Lower leg skin (tissue), 3 donors: ENCODE measurements around the gene EFNA4.

Experiments
- CTCF ChIP-seq, 3 donors: fragments of 450-650 bp; IDR thresholded peaks; one replicate each; pipeline ENCODE4 v1.5.1; 2016; ENCODE audit warnings: antibody characterized with exemption in 3 of 3, mild to moderate bottlenecking in 3 of 3, moderate library complexity in 2 of 3
- POLR2A ChIP-seq, 2 donors: fragments of 450-650 bp; IDR thresholded peaks; one replicate each; pipeline ENCODE4 v1.6.1; 2016 to 2017; ENCODE audit warnings: antibody characterized with exemption in 2 of 2, mild to moderate bottlenecking in 1 of 2, moderate library complexity in 1 of 2

DNA sequence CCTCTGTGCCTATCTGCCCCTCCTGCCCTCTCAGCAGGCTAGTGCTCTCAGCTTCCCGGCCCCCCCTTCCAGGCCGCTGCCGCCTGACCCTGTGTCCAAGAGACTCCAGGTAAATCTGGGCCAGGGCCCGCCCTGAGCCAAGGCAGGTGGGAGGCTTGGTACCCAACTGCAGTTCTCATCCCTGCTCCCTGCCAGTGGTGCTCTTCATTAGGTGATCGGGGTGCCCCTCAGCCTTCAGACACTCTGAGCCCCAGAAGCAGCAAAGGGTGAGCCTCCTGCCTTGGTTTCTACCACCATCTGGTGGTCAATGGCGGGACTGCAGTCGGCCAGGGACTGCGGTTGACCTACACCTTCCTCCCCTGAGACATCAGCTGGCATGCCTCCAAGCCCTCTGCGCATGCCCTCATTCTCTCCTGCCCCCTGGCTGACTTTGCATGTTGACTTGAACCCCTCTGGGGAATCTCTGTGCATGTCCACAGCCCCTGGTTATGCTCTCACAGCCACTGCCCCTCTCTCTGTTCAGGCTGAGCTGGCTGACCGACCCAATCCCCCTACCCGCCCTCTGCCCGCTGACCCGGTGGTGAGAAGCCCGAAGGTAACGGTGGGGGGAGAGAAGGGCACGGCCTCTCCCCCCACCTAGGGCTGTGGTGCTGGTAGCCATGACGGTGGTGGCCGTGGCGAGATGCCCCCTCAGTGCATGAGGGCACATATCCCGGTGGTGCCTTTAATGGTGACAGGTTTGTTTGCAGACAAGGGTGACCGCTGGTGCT lies 2.0 kb upstream of the EFNA4 start:
- peak in 1 of 3 donors; percentile 97 for TF ChIP-seq CTCF (IDR thresholded peaks at IDR 0.05)
- no peak for TF ChIP-seq POLR2A (IDR thresholded peaks at IDR 0.05)
